Nephron progenitor cell (in vitro differentiated cells): Measurements from ENCODE around the gene CDK5.

Experiments used
- DNase-seq: peaks from one replicate; pipeline ENCODE4 v3.0.0; 2021
- H3K27ac Mint-ChIP-seq: 2 replicates; pipeline ENCODE4 v1.8.0; 2021; ENCODE audit warnings: mild to moderate bottlenecking, moderate library complexity, mixed read lengths
- H3K27me3 Mint-ChIP-seq: 2 replicates; pipeline ENCODE4 v1.8.0; 2021; ENCODE audit warnings: mild to moderate bottlenecking, low read depth, mixed read lengths; ENCODE audit not compliant: poor library complexity
- H3K36me3 Mint-ChIP-seq: 2 replicates; pipeline ENCODE4 v1.8.0; 2021; ENCODE audit warnings: low read depth, mixed read lengths
- H3K4me1 Mint-ChIP-seq: 2 replicates; pipeline ENCODE4 v1.8.0; 2021; ENCODE audit warnings: mixed read lengths
- H3K4me3 Mint-ChIP-seq: 2 replicates; pipeline ENCODE4 v1.8.0; 2021; ENCODE audit warnings: mild to moderate bottlenecking, moderate library complexity, mixed read lengths
- H3K9me3 Mint-ChIP-seq: 2 replicates; pipeline ENCODE4 v1.8.0; 2021; ENCODE audit warnings: mild to moderate bottlenecking, moderate library complexity, mixed read lengths
- TF ChIP-seq, protein P1 (sequence below): fragments of 200-600 bp; sonication (generic); IDR thresholded peaks from 2 replicates; pipeline ENCODE4 v1.5.0; 2021; ENCODE audit warnings: antibody characterized with exemption

Gene CDK5

DNA sequence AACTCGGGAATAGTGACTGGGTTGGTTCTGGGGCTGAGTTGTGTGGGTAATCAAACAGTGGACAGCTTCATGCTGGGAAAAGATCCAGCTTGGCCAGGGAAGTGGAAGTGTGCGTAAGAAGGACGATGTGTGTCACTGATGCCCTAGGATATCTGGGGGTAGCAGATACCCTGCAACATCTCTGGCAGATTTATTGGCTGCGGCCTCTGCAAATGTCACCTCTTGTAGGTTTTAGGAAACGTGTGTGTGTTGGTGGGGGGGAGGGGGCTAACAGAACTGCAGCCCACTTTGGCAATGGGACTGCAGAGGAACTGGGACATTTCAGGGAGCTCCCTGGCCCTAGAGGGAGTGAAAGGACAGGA lies 27.6 kb upstream of the CDK5 start:
- Mint-ChIP-seq H3K4me3 (peak overlapping the region; percentile 85), H3K27me3 (peaks cover 4% of the 10 kb centered on the region), H3K36me3 (no peaks in the 10 kb centered on the region), H3K27ac (peak overlapping the region; percentile 12), H3K9me3 (no peaks in the 10 kb centered on the region), H3K4me1 (peaks cover 55% of the 10 kb centered on the region)
- DNase-seq = no peak
- TF ChIP-seq, protein P1, sequence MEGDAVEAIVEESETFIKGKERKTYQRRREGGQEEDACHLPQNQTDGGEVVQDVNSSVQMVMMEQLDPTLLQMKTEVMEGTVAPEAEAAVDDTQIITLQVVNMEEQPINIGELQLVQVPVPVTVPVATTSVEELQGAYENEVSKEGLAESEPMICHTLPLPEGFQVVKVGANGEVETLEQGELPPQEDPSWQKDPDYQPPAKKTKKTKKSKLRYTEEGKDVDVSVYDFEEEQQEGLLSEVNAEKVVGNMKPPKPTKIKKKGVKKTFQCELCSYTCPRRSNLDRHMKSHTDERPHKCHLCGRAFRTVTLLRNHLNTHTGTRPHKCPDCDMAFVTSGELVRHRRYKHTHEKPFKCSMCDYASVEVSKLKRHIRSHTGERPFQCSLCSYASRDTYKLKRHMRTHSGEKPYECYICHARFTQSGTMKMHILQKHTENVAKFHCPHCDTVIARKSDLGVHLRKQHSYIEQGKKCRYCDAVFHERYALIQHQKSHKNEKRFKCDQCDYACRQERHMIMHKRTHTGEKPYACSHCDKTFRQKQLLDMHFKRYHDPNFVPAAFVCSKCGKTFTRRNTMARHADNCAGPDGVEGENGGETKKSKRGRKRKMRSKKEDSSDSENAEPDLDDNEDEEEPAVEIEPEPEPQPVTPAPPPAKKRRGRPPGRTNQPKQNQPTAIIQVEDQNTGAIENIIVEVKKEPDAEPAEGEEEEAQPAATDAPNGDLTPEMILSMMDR = no peak

DNA sequence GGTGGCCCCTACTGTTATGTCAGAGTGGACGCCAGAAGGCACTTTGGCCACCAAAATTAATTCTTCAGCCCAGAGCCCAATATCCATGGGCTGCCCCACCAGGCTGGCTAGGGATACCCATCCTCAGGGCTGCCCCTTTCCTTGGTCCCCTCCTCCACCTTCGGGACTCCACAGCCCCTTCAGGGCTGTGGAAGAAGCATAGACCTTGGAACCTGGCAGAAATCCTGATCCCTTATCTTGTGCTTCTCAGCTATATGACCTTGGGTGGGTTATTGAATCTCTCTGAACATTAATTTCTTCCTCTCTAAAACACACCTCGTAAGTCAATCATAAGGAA lies 26.1 kb upstream of the CDK5 start:
- Mint-ChIP-seq H3K9me3 (no peaks in the 10 kb centered on the region), H3K27me3 (peaks cover 4% of the 10 kb centered on the region), H3K27ac (no peak overlapping the region), H3K36me3 (no peaks in the 10 kb centered on the region), H3K4me3 (peak overlapping the region; percentile 73), H3K4me1 (peaks cover 55% of the 10 kb centered on the region)
- DNase-seq = no peak
- TF ChIP-seq, protein P1 = no peak

DNA sequence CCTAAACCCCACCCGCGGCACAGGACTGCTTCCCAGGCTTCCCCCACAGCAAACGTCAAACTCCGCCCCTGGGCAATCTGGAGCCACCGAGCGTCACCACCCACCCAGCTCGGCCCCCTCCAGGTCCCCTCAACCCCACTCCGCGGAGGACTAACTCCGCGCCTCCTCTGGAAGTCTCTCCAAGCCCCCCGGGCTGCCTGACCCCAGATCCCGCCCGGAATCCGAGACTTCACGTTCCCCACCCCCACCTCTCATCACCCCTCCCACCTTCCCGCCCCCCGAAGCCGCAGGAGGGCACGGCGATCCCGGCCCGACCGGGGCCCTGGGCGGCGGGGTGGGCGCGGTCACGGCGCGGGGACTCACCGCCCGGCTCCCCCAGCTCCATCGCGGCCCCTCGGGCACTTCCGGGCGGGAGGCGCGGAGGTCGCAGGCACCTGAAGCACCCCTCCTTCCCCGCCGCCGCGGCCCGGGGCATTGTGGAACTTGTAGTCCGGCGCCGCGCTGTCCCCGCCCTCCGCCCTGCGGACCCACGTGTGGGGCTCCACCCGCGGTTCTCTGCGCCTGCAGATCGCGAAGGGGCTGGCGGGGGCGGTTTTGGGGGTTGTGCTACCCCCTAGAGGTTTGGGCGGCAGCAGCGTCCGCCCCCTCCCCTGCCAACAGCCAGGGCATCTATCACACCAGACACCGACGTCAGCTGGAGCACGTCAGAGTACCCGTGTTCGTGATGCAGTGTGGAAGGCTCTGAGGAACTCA lies 25.6 kb upstream of the CDK5 start, which contains the start of gene TMUB1:
TSS of gene TMUB1 (minus strand) at position 423 of the 753 bp plus-strand sequence. CDS start 930 bp downstream, outside the sequence.
- peak within 1 kb of the TSS; percentile 89 for H3K4me3 Mint-ChIP-seq
- H3K27ac Mint-ChIP-seq = no peak within 1 kb of the TSS
- TF ChIP-seq, protein P1 = no peak
- peak; percentile 80 for DNase-seq
- H3K27me3 Mint-ChIP-seq = peaks cover 3% of the 10 kb centered on the region
- no peaks in the 10 kb centered on the region for H3K9me3 Mint-ChIP-seq
- H3K4me1 Mint-ChIP-seq = peaks cover 54% of the 10 kb centered on the region
- H3K36me3 Mint-ChIP-seq = no peaks in the 10 kb centered on the region

DNA sequence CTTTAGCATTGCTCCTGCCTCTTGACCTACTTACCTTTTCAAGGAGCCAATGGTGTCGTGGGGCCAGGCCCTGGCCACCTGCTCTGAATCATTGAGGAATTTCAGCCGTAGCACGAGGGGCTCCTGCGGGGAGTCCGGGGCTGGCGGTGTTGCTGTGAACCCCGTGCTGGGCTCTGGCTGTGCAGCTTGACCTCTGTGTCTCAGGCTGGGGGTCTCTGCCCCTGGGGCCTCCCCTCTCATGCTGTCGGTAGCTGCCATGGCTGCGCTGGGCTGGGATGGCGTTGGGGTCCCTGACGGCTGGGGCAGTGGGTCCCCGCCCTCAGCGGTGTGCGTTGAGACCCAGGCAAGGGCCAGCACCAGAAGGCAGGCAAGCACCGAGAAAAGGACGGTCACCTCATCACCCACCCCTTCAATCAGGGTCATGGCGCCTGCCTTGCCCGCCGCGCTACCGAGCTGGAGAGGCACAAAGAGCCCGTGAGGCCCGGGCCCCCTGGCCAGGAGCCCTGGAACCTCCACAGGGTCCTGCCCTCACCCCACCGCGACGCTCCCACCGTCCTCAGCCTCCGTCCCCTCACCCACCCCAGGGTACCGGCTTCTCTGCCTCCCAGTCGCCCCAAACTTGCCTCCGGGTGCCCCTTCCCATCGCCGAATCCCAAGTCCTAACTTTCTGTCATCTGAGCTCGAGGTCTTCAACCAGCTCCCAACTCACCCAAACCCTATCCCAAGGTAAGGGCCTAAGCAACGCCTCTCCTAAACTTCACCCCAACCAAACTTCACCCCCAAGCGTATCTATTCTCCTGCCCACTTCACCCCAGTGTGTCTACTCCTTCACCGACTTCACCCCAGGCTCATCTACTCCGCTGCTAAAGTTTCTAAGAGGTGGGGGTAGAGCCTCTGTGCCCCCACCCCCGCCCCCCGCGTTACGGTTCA lies 24.7 kb upstream of the CDK5 start:
- Mint-ChIP-seq H3K4me3 (peak overlapping the region; percentile 89), H3K36me3 (no peaks in the 10 kb centered on the region), H3K27me3 (no peaks in the 10 kb centered on the region), H3K4me1 (peaks cover 55% of the 10 kb centered on the region), H3K27ac (no peak overlapping the region), H3K9me3 (no peaks in the 10 kb centered on the region)
- no peak for DNase-seq
- TF ChIP-seq, protein P1 = no peak

DNA sequence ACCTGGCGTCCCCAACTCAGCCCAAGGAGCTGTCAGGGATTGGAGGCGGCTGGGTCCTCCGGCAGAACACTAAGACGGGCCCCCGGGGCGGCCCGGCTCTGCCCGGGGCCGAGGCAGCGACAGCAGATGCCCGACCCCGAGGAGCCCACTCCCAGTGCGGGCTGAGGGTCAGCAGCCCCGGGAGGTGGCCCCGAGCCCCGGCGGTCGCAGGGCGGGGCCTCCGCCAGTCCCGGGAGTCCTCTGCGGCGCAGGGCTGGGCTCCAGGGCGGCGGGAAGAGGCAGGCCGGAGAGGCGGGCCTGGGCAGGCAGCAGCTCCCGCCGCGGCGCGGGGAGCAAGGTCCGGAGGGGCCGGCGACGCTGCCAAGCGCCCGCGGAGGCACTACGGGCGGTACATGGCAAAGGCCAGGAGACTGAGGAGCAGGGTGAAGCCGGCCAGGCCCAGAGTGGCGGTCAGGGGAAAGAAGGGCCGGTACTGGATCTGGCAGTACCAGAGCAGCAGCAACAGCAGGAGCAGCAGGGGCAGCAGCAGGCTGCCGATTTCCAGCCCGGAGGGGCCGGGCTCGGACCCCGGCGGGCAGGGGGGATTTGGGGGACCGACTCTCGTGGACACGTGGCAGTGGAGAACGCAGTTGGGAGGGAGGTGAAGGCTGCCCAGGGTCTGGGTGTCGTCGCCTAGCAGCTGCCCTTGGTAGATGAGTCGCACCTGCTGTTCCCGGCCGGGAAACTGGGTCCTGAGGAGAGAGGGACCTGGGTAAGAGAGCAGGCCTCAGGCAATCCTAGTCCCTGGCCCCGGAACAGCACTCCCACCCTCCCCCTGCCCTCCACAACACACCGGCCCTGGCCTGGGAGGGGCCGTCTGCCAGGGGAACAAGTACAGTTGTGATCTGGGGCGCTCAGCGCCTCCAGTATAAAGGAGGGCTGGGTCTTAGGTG lies 23.7 kb upstream of the CDK5 start:
- TF ChIP-seq, protein P1 = no peak
- no peaks in the 10 kb centered on the region for H3K36me3 Mint-ChIP-seq
- DNase-seq = no peak
- H3K4me3 Mint-ChIP-seq = peak overlapping the region; percentile 89
- H3K4me1 Mint-ChIP-seq = peaks cover 55% of the 10 kb centered on the region
- H3K27me3 Mint-ChIP-seq = no peaks in the 10 kb centered on the region
- no peaks in the 10 kb centered on the region for H3K9me3 Mint-ChIP-seq
- no peak overlapping the region for H3K27ac Mint-ChIP-seq
